ENCODE data around the gene ZFR. TPM values are rescaled to one million over a fixed set of nuclear protein-coding genes. Genes with fewer than 3 reads are reported as not detected.

Gene ZFR
- total RNA-seq, 1 donor from 2014 or later, result 131 TPM

DNA sequence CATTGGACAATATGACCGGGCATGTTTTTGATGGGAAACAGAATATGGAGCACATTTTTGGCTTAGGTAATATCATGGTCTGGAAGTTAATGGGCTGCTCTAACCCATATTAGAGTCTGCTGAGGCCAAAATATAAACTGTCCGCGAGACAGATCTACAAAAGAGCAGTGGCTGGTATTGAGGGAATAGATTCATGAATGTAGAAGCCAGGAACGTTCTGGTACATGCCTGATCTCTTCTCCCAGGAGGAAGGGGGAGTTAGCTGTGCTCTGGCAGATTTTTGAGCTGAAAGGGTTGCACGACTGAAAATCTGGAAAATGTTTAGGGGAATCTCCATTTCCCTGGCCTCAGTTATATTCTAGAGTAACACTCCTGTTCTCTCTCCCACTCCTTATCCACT lies 42.9 kb upstream of the ZFR start:
- Histone ChIP-seq H3K27ac (no peak overlapping the region), H3K9ac (no peak overlapping the region), H4K20me1 (ENCODE audit: low read depth) (no peaks in the 10 kb centered on the region), H3K27me3 (no peaks in the 10 kb centered on the region), H3K36me3 (no peaks in the 10 kb centered on the region), H3F3A (ENCODE audit: low read depth) (no peaks in the 10 kb centered on the region), H3K4me2 (no peak overlapping the region), H3K4me3 (no peak overlapping the region), H2AFZ (replicated peaks) (no peak overlapping the region), H3K79me2 (ENCODE audit: low read depth) (no peaks in the 10 kb centered on the region), H3K9me3 (ENCODE audit: low read depth) (no peaks in the 10 kb centered on the region), H3K4me1 (no peaks in the 10 kb centered on the region)
- Mint-ChIP-seq H3K27me3 (ENCODE audit: insufficient read depth, low read depth) (peaks cover 4% of the 10 kb centered on the region), H3K36me3 (no peaks in the 10 kb centered on the region), H3K4me1 (peaks cover 8% of the 10 kb centered on the region), H3K4me3 (no peak overlapping the region), H3K27ac (no peak overlapping the region), H3K9me3 (no peaks in the 10 kb centered on the region)
- TF ChIP-seq EZH2phosphoT487 (IDR thresholded peaks at IDR 0.05), result no peak
- no peak for TF ChIP-seq EZH2 (IDR thresholded peaks at IDR 0.05)
- TF ChIP-seq, protein P1, sequence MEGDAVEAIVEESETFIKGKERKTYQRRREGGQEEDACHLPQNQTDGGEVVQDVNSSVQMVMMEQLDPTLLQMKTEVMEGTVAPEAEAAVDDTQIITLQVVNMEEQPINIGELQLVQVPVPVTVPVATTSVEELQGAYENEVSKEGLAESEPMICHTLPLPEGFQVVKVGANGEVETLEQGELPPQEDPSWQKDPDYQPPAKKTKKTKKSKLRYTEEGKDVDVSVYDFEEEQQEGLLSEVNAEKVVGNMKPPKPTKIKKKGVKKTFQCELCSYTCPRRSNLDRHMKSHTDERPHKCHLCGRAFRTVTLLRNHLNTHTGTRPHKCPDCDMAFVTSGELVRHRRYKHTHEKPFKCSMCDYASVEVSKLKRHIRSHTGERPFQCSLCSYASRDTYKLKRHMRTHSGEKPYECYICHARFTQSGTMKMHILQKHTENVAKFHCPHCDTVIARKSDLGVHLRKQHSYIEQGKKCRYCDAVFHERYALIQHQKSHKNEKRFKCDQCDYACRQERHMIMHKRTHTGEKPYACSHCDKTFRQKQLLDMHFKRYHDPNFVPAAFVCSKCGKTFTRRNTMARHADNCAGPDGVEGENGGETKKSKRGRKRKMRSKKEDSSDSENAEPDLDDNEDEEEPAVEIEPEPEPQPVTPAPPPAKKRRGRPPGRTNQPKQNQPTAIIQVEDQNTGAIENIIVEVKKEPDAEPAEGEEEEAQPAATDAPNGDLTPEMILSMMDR (IDR thresholded peaks at IDR 0.05), result no peak
- no peak for DNase-seq (ENCODE audit: low spot score)

DNA sequence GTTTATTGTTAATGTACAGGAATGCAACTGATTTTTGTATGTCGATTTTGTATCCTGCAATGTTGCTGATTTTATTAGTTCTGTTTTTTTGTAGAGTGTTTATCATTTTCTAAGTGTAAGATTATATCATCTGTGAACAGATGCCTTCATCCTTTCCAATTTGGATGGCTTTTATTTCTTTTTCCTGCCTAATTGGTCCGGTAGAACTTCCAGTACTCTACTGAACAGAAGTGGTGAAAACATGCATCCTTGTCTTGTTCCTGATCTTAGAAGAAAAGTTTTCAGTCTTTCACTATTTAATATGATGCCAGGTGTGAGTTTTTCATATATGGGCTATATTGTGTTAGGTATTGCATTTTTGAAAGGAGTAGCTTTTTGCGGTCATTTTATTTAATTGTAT lies 42.5 kb upstream of the ZFR start:
- H3K27me3 ChIP-seq, result no peaks in the 10 kb centered on the region
- no peaks in the 10 kb centered on the region for H3K36me3 Mint-ChIP-seq
- no peaks in the 10 kb centered on the region for H3K9me3 ChIP-seq (ENCODE audit: low read depth)
- no peak overlapping the region for H2AFZ ChIP-seq (replicated peaks)
- no peak for TF ChIP-seq EZH2 (IDR thresholded peaks at IDR 0.05)
- no peak for TF ChIP-seq EZH2phosphoT487 (IDR thresholded peaks at IDR 0.05)
- TF ChIP-seq, protein P1 (IDR thresholded peaks at IDR 0.05), result no peak
- no peak overlapping the region for H3K4me3 Mint-ChIP-seq
- no peak overlapping the region for H3K9ac ChIP-seq
- no peaks in the 10 kb centered on the region for H3K36me3 ChIP-seq
- H3F3A ChIP-seq (ENCODE audit: low read depth), result no peaks in the 10 kb centered on the region
- no peak overlapping the region for H3K4me3 ChIP-seq
- no peak for DNase-seq (ENCODE audit: low spot score)
- no peaks in the 10 kb centered on the region for H3K4me1 ChIP-seq
- H3K79me2 ChIP-seq (ENCODE audit: low read depth), result no peaks in the 10 kb centered on the region
- no peak overlapping the region for H3K4me2 ChIP-seq
- no peaks in the 10 kb centered on the region for H3K9me3 Mint-ChIP-seq
- H3K27ac Mint-ChIP-seq, result no peak overlapping the region
- peaks cover 8% of the 10 kb centered on the region for H3K4me1 Mint-ChIP-seq
- H4K20me1 ChIP-seq (ENCODE audit: low read depth), result no peaks in the 10 kb centered on the region
- H3K27ac ChIP-seq, result no peak overlapping the region
- peaks cover 4% of the 10 kb centered on the region for H3K27me3 Mint-ChIP-seq (ENCODE audit: insufficient read depth, low read depth)

DNA sequence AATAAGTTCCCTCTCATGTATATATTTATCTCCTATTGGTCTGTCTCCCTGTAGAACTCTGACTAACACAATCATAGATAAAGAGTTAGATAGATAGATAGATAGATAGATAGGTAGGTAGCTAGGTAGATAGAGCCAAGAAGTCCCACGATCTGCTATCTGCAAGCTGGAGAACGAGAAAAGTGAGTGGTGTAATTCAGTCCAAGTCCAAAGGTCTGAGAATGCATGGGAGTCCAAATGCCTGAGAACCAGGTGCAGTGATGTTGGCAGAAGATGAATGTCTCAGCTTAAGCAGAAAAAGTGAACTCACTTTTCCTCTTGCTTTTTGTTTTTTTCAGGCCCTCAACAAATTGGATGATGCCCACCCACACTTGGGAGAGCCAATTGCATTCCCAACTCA lies 37.7 kb upstream of the ZFR start:
- no peak overlapping the region for H3K4me3 Mint-ChIP-seq
- Histone ChIP-seq H3K9ac (no peak overlapping the region), H3K9me3 (ENCODE audit: low read depth) (no peaks in the 10 kb centered on the region), H3K79me2 (ENCODE audit: low read depth) (no peaks in the 10 kb centered on the region), H3K4me3 (no peak overlapping the region), H2AFZ (replicated peaks) (no peak overlapping the region), H3F3A (ENCODE audit: low read depth) (no peaks in the 10 kb centered on the region), H3K36me3 (no peaks in the 10 kb centered on the region), H4K20me1 (ENCODE audit: low read depth) (no peaks in the 10 kb centered on the region), H3K27ac (no peak overlapping the region), H3K4me1 (no peaks in the 10 kb centered on the region), H3K4me2 (no peak overlapping the region), H3K27me3 (no peaks in the 10 kb centered on the region)
- H3K27ac Mint-ChIP-seq, result no peak overlapping the region
- H3K9me3 Mint-ChIP-seq, result no peaks in the 10 kb centered on the region
- no peaks in the 10 kb centered on the region for H3K36me3 Mint-ChIP-seq
- H3K27me3 Mint-ChIP-seq (ENCODE audit: insufficient read depth, low read depth), result peaks cover 5% of the 10 kb centered on the region
- TF ChIP-seq EZH2 (IDR thresholded peaks at IDR 0.05) (no peak), EZH2phosphoT487 (IDR thresholded peaks at IDR 0.05) (no peak)
- TF ChIP-seq, protein P1 (IDR thresholded peaks at IDR 0.05), result no peak
- no peak for DNase-seq (ENCODE audit: low spot score)
- peaks cover 3% of the 10 kb centered on the region for H3K4me1 Mint-ChIP-seq

Measured in neural progenitor cell (in vitro differentiated cells).